Measurements from ENCODE around the gene NPR1. TPM values are rescaled to one million over a fixed set of nuclear protein-coding genes. Genes with fewer than 3 reads are reported as not detected.

Gene NPR1
- total and polyA plus RNA-seq, 10 donors: 0.83 to 5.1 (median 2.7) TPM

DNA sequence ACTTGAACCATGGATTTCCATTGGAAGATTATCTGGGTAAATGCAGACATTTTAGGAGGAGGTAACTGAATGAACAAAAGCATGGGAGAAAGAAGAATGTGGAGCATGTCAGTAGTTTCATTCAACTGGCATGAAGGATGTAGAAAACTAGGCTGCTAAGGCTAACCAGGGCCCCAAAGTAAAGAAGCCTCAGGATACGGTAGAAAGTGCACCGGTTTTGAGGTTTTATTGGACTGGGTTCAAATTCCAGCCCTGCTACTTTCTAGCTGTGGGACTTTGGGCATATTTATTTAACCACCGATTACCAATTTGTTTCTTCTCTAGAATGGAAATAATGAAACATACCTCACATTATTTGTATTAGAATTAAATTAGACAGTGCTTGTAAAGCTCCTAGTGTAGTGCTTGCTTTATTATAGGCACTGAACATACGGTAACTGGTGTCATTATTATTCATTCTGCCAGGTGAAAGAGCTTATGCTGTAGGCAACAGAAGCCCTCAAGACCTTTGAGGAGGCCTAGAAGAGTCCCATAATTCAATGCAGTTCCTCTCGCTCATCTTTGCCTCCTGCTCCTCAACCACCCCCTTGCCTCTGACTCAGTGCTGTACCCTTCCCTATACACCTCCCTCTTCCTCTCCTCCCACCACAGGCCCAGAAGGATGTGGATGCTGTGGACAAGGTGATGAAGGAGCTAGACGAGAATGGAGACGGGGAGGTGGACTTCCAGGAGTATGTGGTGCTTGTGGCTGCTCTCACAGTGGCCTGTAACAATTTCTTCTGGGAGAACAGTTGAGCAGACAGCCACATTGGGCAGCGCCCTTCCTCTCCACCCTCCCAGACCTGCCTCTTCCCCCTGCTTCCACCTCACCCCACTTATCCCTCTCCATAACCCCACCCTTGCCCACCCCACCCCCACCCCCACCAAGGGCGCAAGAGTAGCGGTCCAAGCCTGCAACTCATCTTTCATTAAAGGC, 47.2 kb upstream of the NPR1 start:
- Histone ChIP-seq H3K27me3 (replicated peaks in 1 of 7) (no peaks in the 10 kb centered on the region), H3K27ac (peak overlapping the region in 5 of 8 donors; percentile 22 to 84 (median 27)), H3K4me3 (no peak overlapping the region), H3K4me1 (peaks cover 8 to 80% (median 36%) of the 10 kb centered on the region in 6 donors), H3K9me3 (no peaks in the 10 kb centered on the region), H3K36me3 (peaks cover 0 to 15% (median 3%) of the 10 kb centered on the region in 6 donors)
- intact Hi-C loops (cut with DNase I; ENCODE audit: low total_unique reads): no loop called here
- TF ChIP-seq POLR2AphosphoS5 (IDR thresholded peaks at IDR 0.05) (no peak), POLR2A (IDR thresholded peaks at IDR 0.05) (no peak)
- TF ChIP-seq, protein P1, sequence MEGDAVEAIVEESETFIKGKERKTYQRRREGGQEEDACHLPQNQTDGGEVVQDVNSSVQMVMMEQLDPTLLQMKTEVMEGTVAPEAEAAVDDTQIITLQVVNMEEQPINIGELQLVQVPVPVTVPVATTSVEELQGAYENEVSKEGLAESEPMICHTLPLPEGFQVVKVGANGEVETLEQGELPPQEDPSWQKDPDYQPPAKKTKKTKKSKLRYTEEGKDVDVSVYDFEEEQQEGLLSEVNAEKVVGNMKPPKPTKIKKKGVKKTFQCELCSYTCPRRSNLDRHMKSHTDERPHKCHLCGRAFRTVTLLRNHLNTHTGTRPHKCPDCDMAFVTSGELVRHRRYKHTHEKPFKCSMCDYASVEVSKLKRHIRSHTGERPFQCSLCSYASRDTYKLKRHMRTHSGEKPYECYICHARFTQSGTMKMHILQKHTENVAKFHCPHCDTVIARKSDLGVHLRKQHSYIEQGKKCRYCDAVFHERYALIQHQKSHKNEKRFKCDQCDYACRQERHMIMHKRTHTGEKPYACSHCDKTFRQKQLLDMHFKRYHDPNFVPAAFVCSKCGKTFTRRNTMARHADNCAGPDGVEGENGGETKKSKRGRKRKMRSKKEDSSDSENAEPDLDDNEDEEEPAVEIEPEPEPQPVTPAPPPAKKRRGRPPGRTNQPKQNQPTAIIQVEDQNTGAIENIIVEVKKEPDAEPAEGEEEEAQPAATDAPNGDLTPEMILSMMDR (IDR thresholded peaks at IDR 0.05 in 8 of 11, conservative IDR thresholded peaks at IDR 0.05 in 3 of 11): no peak
- DNase-seq: no peak
- WGBS, 5 donors: 77 to 86% (median 84%) methylated on average over 10 of the region's 10 CpGs

DNA sequence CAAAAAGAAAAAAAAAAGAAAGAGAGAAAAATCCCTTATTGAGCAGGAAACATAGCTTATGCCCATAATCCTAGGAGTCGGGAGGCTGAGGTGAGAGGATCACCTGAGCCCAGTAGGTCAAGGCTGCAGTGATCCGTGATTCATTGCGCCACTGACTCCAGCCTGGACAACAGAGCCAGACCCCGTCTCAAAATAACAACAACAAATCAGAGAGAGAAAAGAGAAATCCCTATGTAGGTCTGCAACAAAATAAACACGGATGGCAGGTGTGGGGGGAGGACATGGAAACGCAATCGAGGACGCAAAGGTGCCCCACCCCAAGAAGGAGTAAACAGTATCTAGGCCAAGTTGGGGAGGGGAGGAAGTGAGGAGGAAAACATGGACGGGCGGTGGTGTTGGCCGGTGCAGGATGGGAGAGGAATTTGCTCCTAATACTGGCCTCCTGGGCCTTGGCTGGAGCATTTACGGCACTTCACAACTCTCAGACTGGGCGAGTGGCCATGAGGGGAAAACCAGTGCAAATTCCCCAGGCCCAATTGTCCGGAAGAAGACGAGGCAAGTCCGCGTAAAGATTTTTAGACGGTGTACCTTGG, 45.2 kb upstream of the NPR1 start:
- DNase-seq: no peak
- WGBS, 5 donors: 48 to 73% (median 63%) methylated on average over 18 of the region's 18 CpGs

DNA sequence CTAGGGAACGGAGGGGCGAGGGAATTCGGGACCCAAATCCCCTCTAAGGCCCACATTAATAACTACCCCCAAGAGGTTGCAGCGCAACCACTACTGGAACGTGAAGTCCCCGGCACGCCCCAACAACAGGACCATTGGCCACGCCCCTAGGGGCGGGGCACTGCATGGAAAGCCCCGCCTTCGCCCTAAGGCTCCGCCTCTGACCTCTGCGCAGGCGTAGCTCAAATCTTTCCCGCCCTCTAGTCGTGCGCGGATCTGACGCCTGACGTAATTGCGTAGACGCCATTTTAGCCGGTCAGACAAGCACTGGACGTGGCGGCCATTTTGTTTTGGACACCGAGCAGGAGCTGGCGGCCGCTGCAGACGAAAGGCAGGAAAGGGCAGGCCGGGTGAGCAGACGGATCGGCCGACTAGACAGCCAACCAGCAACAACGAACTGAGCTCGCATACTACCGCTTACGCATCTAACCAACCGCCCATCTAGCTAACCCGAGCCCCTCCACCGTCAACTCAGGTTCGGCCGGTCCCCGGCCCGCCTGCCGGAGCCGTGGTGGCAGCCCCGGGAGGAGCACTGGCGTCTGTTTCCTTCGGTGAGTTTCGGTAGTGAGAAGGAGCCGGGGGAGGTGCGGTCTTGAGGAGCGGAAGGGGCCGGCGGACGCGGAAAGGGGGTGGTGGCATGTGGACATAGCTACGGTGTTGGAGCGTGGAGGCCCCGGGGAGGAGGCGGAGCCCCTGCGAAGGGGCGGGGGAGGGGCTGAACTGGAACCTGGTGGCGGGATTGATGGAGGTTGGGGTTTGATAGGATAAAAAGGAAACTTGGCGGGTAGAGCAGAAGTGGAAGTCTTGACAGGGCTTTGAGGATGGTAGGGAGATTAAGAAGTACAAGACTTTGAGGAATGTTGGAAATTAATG, 44.5 kb upstream of the NPR1 start, which contains the start of gene CHTOP:
TSS of gene CHTOP (plus strand) at position 313 of the 912 bp plus-strand sequence. CDS start 2,523 bp downstream, outside the sequence.
- Histone ChIP-seq H3K36me3 (peaks cover 8 to 41% (median 29%) of the 10 kb centered on the region in 6 donors), H3K27me3 (replicated peaks in 1 of 7) (no peaks in the 10 kb centered on the region), H3K4me3 (peak within 1 kb of the TSS; percentile 63 to 75 (median 70)), H3K9me3 (no peaks in the 10 kb centered on the region), H3K4me1 (peaks cover 18 to 74% (median 46%) of the 10 kb centered on the region in 6 donors), H3K27ac (peak within 1 kb of the TSS; percentile 98 to 100 (median 99))
- intact Hi-C loops (cut with DNase I; ENCODE audit: low total_unique reads): no loop called here
- DNase-seq: peak; percentile 99
- TF ChIP-seq POLR2AphosphoS5 (IDR thresholded peaks at IDR 0.05) (peak; percentile 94 to 97 (median 95)), POLR2A (IDR thresholded peaks at IDR 0.05) (peak; percentile 33 to 92 (median 82))
- TF ChIP-seq, protein P1 (IDR thresholded peaks at IDR 0.05 in 8 of 11, conservative IDR thresholded peaks at IDR 0.05 in 3 of 11): peak in 5 of 11 experiments; percentile 8 to 42 (median 28)
- 2 to 3% (median 2%) methylated on average over 61 to 65 of the region's 65 CpGs for WGBS, 5 donors

More for the DNA sequence above, 45.2 kb upstream of the NPR1 start:
- Histone ChIP-seq H3K4me3 (peak overlapping the region in 7 of 8 donors; percentile 63 to 75 (median 70)), H3K9me3 (no peaks in the 10 kb centered on the region), H3K27ac (peak overlapping the region; percentile 98 to 100 (median 99)), H3K4me1 (peaks cover 18 to 76% (median 43%) of the 10 kb centered on the region in 6 donors), H3K27me3 (replicated peaks in 1 of 7) (no peaks in the 10 kb centered on the region), H3K36me3 (peaks cover 8 to 34% (median 22%) of the 10 kb centered on the region in 6 donors)
- intact Hi-C loops (cut with DNase I; ENCODE audit: low total_unique reads): no loop called here
- TF ChIP-seq POLR2A (IDR thresholded peaks at IDR 0.05): peak in 1 of 3 donors; percentile 72
- TF ChIP-seq, protein P1 (IDR thresholded peaks at IDR 0.05 in 8 of 11, conservative IDR thresholded peaks at IDR 0.05 in 3 of 11): no peak
